Activated naive CD8-positive, alpha-beta T cell (primary cell): ENCODE data around the gene DDX41.
"Not testable (repeated sequence)": the region's sequence is repeated elsewhere in the genome, so short reads cannot be mapped to it uniquely, and the experiment has no call there.

Source experiments
- H3K27ac Mint-ChIP-seq: one replicate; pipeline ENCODE4 v1.8.0; 2021; ENCODE audit warnings: mixed read lengths
- H3K27me3 Mint-ChIP-seq: one replicate; pipeline ENCODE4 v1.8.0; 2021; ENCODE audit warnings: mixed read lengths
- H3K36me3 Mint-ChIP-seq: one replicate; pipeline ENCODE4 v1.8.0; 2021; ENCODE audit warnings: mixed read lengths
- H3K4me1 Mint-ChIP-seq: one replicate; pipeline ENCODE4 v1.8.0; 2021; ENCODE audit warnings: low read depth, mixed read lengths
- H3K4me3 Mint-ChIP-seq: one replicate; pipeline ENCODE4 v1.8.0; 2021; ENCODE audit warnings: mild to moderate bottlenecking, mixed read lengths
- H3K9me3 Mint-ChIP-seq: one replicate; pipeline ENCODE4 v1.8.0; 2021; ENCODE audit warnings: low read depth, mixed read lengths

Gene DDX41

GRCh38 chr5:177545487-177546257, 28.9 kb upstream of the DDX41 start:
- no peaks in the 10 kb centered on the region for H3K27me3 Mint-ChIP-seq
- H3K9me3 Mint-ChIP-seq, result no peaks in the 10 kb centered on the region
- peaks cover 2% of the 10 kb centered on the region for H3K36me3 Mint-ChIP-seq
- H3K4me3 Mint-ChIP-seq, result no peak overlapping the region
- H3K27ac Mint-ChIP-seq, result no peak overlapping the region
- H3K4me1 Mint-ChIP-seq, result peaks cover 32% of the 10 kb centered on the region

- no peak overlapping the region for H3K4me3 Mint-ChIP-seq
- no peaks in the 10 kb centered on the region for H3K27me3 Mint-ChIP-seq
- H3K9me3 Mint-ChIP-seq, result no peaks in the 10 kb centered on the region
- H3K27ac Mint-ChIP-seq, result no peak overlapping the region
- peaks cover 20% of the 10 kb centered on the region for H3K4me1 Mint-ChIP-seq
- H3K36me3 Mint-ChIP-seq, result peaks cover 2% of the 10 kb centered on the region
Observed at GRCh38 chr5:177542816-177543465, 26.2 kb upstream of the DDX41 start.

- Mint-ChIP-seq H3K27ac (no peak overlapping the region), H3K9me3 (no peaks in the 10 kb centered on the region), H3K27me3 (no peaks in the 10 kb centered on the region), H3K36me3 (no peaks in the 10 kb centered on the region), H3K4me1 (peaks cover 9% of the 10 kb centered on the region), H3K4me3 (no peak overlapping the region)
Observed at GRCh38 chr5:177540438-177540837, 23.7 kb upstream of the DDX41 start.

GRCh38 chr5:177539411-177539810, 22.6 kb upstream of the DDX41 start:
- H3K4me3 Mint-ChIP-seq, result no peak overlapping the region
- peaks cover 9% of the 10 kb centered on the region for H3K4me1 Mint-ChIP-seq
- no peaks in the 10 kb centered on the region for H3K27me3 Mint-ChIP-seq
- H3K27ac Mint-ChIP-seq, result no peak overlapping the region
- no peaks in the 10 kb centered on the region for H3K9me3 Mint-ChIP-seq
- no peaks in the 10 kb centered on the region for H3K36me3 Mint-ChIP-seq

GRCh38 chr5:177538876-177539275, 22.1 kb upstream of the DDX41 start:
- Mint-ChIP-seq H3K36me3 (no peaks in the 10 kb centered on the region), H3K27ac (no peak overlapping the region), H3K4me1 (peaks cover 9% of the 10 kb centered on the region), H3K4me3 (no peak overlapping the region), H3K27me3 (no peaks in the 10 kb centered on the region), H3K9me3 (no peaks in the 10 kb centered on the region)

- Mint-ChIP-seq H3K4me1 (peaks cover 8% of the 10 kb centered on the region), H3K36me3 (no peaks in the 10 kb centered on the region), H3K9me3 (no peaks in the 10 kb centered on the region), H3K27ac (no peak overlapping the region), H3K27me3 (no peaks in the 10 kb centered on the region), H3K4me3 (no peak overlapping the region)
Observed at GRCh38 chr5:177537389-177538361, 20.9 kb upstream of the DDX41 start.

- Mint-ChIP-seq H3K4me3 (no peak overlapping the region), H3K27me3 (no peaks in the 10 kb centered on the region), H3K27ac (no peak overlapping the region), H3K4me1 (peaks cover 6% of the 10 kb centered on the region), H3K36me3 (no peaks in the 10 kb centered on the region), H3K9me3 (no peaks in the 10 kb centered on the region)
Observed at GRCh38 chr5:177536386-177536785, 19.6 kb upstream of the DDX41 start.

GRCh38 chr5:177535125-177535524, 18.4 kb upstream of the DDX41 start:
- Mint-ChIP-seq H3K9me3 (no peaks in the 10 kb centered on the region), H3K36me3 (no peaks in the 10 kb centered on the region), H3K27me3 (no peaks in the 10 kb centered on the region), H3K4me1 (peaks cover 3% of the 10 kb centered on the region), H3K27ac (no peak overlapping the region), H3K4me3 (no peak overlapping the region)

- not testable (repeated sequence) for H3K9me3 Mint-ChIP-seq, H3K4me1 Mint-ChIP-seq, H3K36me3 Mint-ChIP-seq, H3K27ac Mint-ChIP-seq, H3K27me3 Mint-ChIP-seq, H3K4me3 Mint-ChIP-seq
Observed at GRCh38 chr5:177534433-177534832, 17.7 kb upstream of the DDX41 start.

- H3K36me3 Mint-ChIP-seq, result no peaks in the 10 kb centered on the region
- H3K27me3 Mint-ChIP-seq, result no peaks in the 10 kb centered on the region
- no peak overlapping the region for H3K4me3 Mint-ChIP-seq
- H3K27ac Mint-ChIP-seq, result no peak overlapping the region
- H3K9me3 Mint-ChIP-seq, result no peaks in the 10 kb centered on the region
- peaks cover 1% of the 10 kb centered on the region for H3K4me1 Mint-ChIP-seq
Observed at GRCh38 chr5:177531209-177531940, 14.6 kb upstream of the DDX41 start.

GRCh38 chr5:177530638-177531037, 13.9 kb upstream of the DDX41 start:
- Mint-ChIP-seq H3K4me1 (peaks cover 1% of the 10 kb centered on the region), H3K36me3 (no peaks in the 10 kb centered on the region), H3K27me3 (no peaks in the 10 kb centered on the region), H3K4me3 (no peak overlapping the region), H3K27ac (no peak overlapping the region), H3K9me3 (no peaks in the 10 kb centered on the region)

GRCh38 chr5:177529247-177530203, 12.8 kb upstream of the DDX41 start:
- Mint-ChIP-seq H3K27ac (peak overlapping the region; percentile 36), H3K36me3 (no peaks in the 10 kb centered on the region), H3K9me3 (no peaks in the 10 kb centered on the region), H3K4me3 (no peak overlapping the region), H3K4me1 (peaks cover 1% of the 10 kb centered on the region), H3K27me3 (no peaks in the 10 kb centered on the region)

GRCh38 chr5:177528631-177529030, 11.9 kb upstream of the DDX41 start:
- Mint-ChIP-seq H3K27ac (no peak overlapping the region), H3K27me3 (no peaks in the 10 kb centered on the region)

GRCh38 chr5:177527595-177527994, 10.8 kb upstream of the DDX41 start:
- Mint-ChIP-seq H3K4me1 (no peaks in the 10 kb centered on the region), H3K9me3 (no peaks in the 10 kb centered on the region), H3K27me3 (no peaks in the 10 kb centered on the region), H3K36me3 (no peaks in the 10 kb centered on the region), H3K4me3 (no peak overlapping the region), H3K27ac (no peak overlapping the region)

More at GRCh38 chr5:177528631-177529030, 11.9 kb upstream of the DDX41 start:
- no peaks in the 10 kb centered on the region for H3K36me3 Mint-ChIP-seq
- no peak overlapping the region for H3K4me3 Mint-ChIP-seq
- H3K4me1 Mint-ChIP-seq, result peaks cover 1% of the 10 kb centered on the region
- H3K9me3 Mint-ChIP-seq, result no peaks in the 10 kb centered on the region
